HCT116 (cell line): ENCODE data around the gene WNK1.

Experiments
- CBX3 ChIP-seq: IDR thresholded peaks from 2 replicates; pipeline ENCODE4 v1.6.1; 2012; ENCODE audit warnings: low read depth
- CTCF ChIP-seq, 3 experiments: fragments of 200-600 bp in 1 of 3; sonication (generic) in 1 of 3; IDR thresholded peaks in 2 of 3; conservative IDR thresholded peaks in 1 of 3; 2 replicates each; pipeline ENCODE4 v1.5.1; 2012 to 2017; ENCODE audit warnings: low read depth in 2 of 3, low read length in 2 of 3, antibody characterized with exemption in 1 of 3, borderline replicate concordance in 1 of 3, control low read depth in 1 of 3, mild to moderate bottlenecking in 1 of 3, mixed read lengths in 1 of 3, mixed run types in 1 of 3, moderate library complexity in 1 of 3; ENCODE audit not compliant: insufficient read depth in 1 of 3
- EGR1 ChIP-seq: IDR thresholded peaks from 2 replicates; pipeline ENCODE4 v1.6.1; 2012; ENCODE audit warnings: low read depth
- EZH2 ChIP-seq: fragments of 200-600 bp; sonication (generic); IDR thresholded peaks from 2 replicates; pipeline ENCODE4 v1.6.1; 2017; ENCODE audit warnings: antibody characterized with exemption, mixed run types
- JUND ChIP-seq: IDR thresholded peaks from 2 replicates; pipeline ENCODE4 v1.6.1; 2012
- MAX ChIP-seq: IDR thresholded peaks from 2 replicates; pipeline ENCODE4 v1.6.1; 2012
- POLR2A ChIP-seq: IDR thresholded peaks from 2 replicates; pipeline ENCODE4 v1.7.0; 2011; ENCODE audit warnings: borderline replicate concordance; ENCODE audit not compliant: insufficient read depth, insufficient read length; ENCODE audit errors: extremely low read depth
- RAD21 ChIP-seq: IDR thresholded peaks from 2 replicates; pipeline ENCODE4 v1.6.1; 2012; ENCODE audit warnings: low read depth, mild to moderate bottlenecking
- SIN3A ChIP-seq: IDR thresholded peaks from 2 replicates; pipeline ENCODE4 v1.6.1; 2012; ENCODE audit warnings: low read depth
- SP1 ChIP-seq: IDR thresholded peaks from 2 replicates; pipeline ENCODE4 v1.6.1; 2012; ENCODE audit warnings: low read depth
- ZBTB33 ChIP-seq: IDR thresholded peaks from 2 replicates; pipeline ENCODE4 v1.6.1; 2011; ENCODE audit warnings: mild to moderate bottlenecking, low read length, moderate library complexity; ENCODE audit not compliant: insufficient replicate concordance; ENCODE audit errors: extremely low read depth
- ZNF274 ChIP-seq: fragments of 200-500 bp; sonication (Bioruptor generic); IDR thresholded peaks from 2 replicates; pipeline ENCODE4 v1.6.1; 2014; ENCODE audit warnings: mild to moderate bottlenecking, low read depth, low read length, inconsistent platforms

- TF ChIP-seq ZNF274 = no peak
- no peak for TF ChIP-seq MAX
- TF ChIP-seq RAD21 = no peak
- TF ChIP-seq CTCF (IDR thresholded peaks at IDR 0.05 in 2 of 3, conservative IDR thresholded peaks at IDR 0.05 in 1 of 3; ENCODE audit: borderline replicate concordance in 1 of 3, insufficient read depth in 1 of 3, low read depth in 2 of 3, low read length in 2 of 3) = no peak
- TF ChIP-seq JUND = no peak
- no peak for TF ChIP-seq ZBTB33
- no peak for TF ChIP-seq EZH2
- TF ChIP-seq SIN3A = no peak
- no peak for TF ChIP-seq CBX3
- TF ChIP-seq EGR1 = no peak
- no peak for TF ChIP-seq POLR2A
- no peak for TF ChIP-seq SP1
Observed at GRCh38 chr12:749751-750270, 2.6 kb upstream of the WNK1 start.
